ENCODE results near the gene DEFB131A.
"Not testable (repeated sequence)": the region's sequence is repeated elsewhere in the genome, so short reads cannot be mapped to it uniquely, and the experiment has no call there.

GRCh38 chr4:9483682-9484081 lies 39.5 kb downstream of the DEFB131A start:
- TF ChIP-seq CTCF, EZH2phosphoT487, EZH2 (IDR thresholded peaks at IDR 0.05): not testable (repeated sequence)
